Smooth muscle cell (in vitro differentiated cells): ENCODE results near the gene SBNO2. TPM values are rescaled to one million over a fixed set of nuclear protein-coding genes. Genes with fewer than 3 reads are reported as not detected.

Source experiments
- DNase-seq: peaks from one replicate; lab custom pipeline; 2025; ENCODE audit not compliant: unreplicated experiment; lab: John Stamatoyannopoulos, UW
- H2AFZ ChIP-seq: fragments of 200-600 bp; sonication (generic); 2 replicates; pipeline ENCODE4 v1.6.0; 2016; ENCODE audit warnings: antibody characterized with exemption, low read depth, mild to moderate bottlenecking
- H3F3A ChIP-seq: fragments of 200-600 bp; sonication (generic); 2 replicates; pipeline ENCODE4 v1.6.0; 2017; ENCODE audit warnings: antibody characterized with exemption, low read depth
- H3K27ac ChIP-seq: fragments of 200-600 bp; sonication (generic); 2 replicates; pipeline ENCODE4 v1.5.1; 2016; ENCODE audit warnings: low read depth, mild to moderate bottlenecking
- H3K27me3 ChIP-seq: fragments of 200-600 bp; sonication (generic); 2 replicates; pipeline ENCODE4 v1.6.1; 2016; ENCODE audit warnings: low read depth, mild to moderate bottlenecking
- H3K36me3 ChIP-seq: fragments of 200-600 bp; sonication (generic); 2 replicates; pipeline ENCODE4 v1.5.1; 2016; ENCODE audit warnings: low read depth
- H3K4me1 ChIP-seq: fragments of 200-600 bp; sonication (generic); 2 replicates; pipeline ENCODE4 v1.5.1; 2016; ENCODE audit warnings: low read depth
- H3K4me2 ChIP-seq: fragments of 200-600 bp; sonication (generic); 2 replicates; pipeline ENCODE4 v1.6.0; 2016; ENCODE audit warnings: mild to moderate bottlenecking
- H3K4me3 ChIP-seq: fragments of 200-600 bp; sonication (generic); 2 replicates; pipeline ENCODE4 v1.5.1; 2016; ENCODE audit warnings: mild to moderate bottlenecking
- H3K79me2 ChIP-seq: fragments of 200-600 bp; sonication (generic); 2 replicates; pipeline ENCODE4 v1.6.0; 2016; ENCODE audit warnings: low read depth, mild to moderate bottlenecking
- H3K9ac ChIP-seq: fragments of 200-600 bp; sonication (generic); 2 replicates; pipeline ENCODE4 v1.6.0; 2016; ENCODE audit warnings: low read depth
- H3K9me3 ChIP-seq: fragments of 200-600 bp; sonication (generic); replicated peaks from 2 replicates; pipeline ENCODE4 v1.5.1; 2016; ENCODE audit warnings: low read depth
- H4K20me1 ChIP-seq: fragments of 200-600 bp; sonication (generic); 2 replicates; pipeline ENCODE4 v1.6.0; 2016; ENCODE audit warnings: low read depth
- WGBS: methylation state at CpG from one replicate; pipeline ENCODE4 v1.1.7; 2016; ENCODE audit warnings: low lambda C conversion rate; 5-methylcytosine and 5-hydroxymethylcytosine counted together
- polyA plus RNA-seq: library from polyadenylated mRNA; unstranded; fragments of >200 nt; fragmentation: Nextera tagmentation; extraction: Ambion mirVana; gene quantifications from 2 replicates; pipeline ENCODE4 v1.2.1, GENCODE V29; 2016
- total RNA-seq: library from RNA; depleted of rRNA; stranded (reverse); fragments of >200 nt; gene quantifications from 2 replicates; pipeline ENCODE4 v1.2.3, GENCODE V29; 2014
- TF ChIP-seq, protein P1 (sequence below): fragments of 200-600 bp; sonication (generic); IDR thresholded peaks from 2 replicates; pipeline ENCODE4 v1.5.1; 2017; ENCODE audit warnings: borderline replicate concordance, mild to moderate bottlenecking, antibody characterized with exemption; ENCODE audit not compliant: insufficient read depth, poor library complexity, severe bottlenecking

Gene SBNO2
- total and polyA plus RNA-seq, 2 experiments from 2014 or later, result 16.4 to 17.6 TPM

DNA sequence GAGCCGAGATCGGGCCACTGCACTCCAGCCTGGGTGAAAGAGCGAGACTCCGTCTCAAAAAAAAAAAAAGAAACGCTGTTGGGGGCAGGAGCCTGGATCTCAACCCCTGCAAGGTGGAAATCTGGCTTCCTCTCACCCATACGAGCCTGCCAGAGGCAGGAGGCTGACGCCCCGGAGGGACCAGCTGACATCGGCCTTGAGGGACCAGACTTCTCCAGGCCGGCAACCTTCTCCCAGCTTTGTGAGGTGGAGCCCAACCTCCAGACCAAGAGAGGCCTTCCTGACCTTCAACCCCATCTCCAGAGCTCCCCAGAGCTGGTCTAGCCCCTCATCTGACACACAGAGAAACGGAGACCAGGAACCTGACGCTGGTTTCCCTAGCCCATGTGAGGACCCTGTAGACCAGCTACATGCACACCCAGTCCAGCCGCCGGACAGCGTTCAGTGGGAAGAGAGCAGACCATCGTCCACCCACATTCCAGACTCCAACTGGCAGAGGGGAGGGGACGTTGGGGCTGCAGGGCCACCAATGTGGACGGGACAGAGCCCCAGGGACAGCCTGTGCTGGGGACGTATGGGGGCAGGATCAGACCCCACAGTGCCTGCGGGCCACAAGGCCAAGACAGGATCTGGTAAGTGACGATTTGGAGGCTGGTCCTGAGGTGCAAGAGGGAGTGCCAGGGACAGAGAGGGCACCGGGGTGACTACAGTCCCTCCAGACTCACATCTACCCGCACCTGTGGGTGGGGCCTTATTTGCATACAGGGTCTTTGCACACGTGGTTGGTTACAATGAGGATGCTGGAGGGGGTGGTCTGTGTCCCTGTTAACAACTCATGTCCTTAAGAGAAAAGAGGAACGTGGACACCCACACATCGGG is 11.4 kb downstream of the SBNO2 start:
- no peaks in the 10 kb centered on the region for H3K9me3 ChIP-seq
- peaks cover 41% of the 10 kb centered on the region for H3K79me2 ChIP-seq
- no peak overlapping the region for H3K9ac ChIP-seq
- TF ChIP-seq, protein P1, sequence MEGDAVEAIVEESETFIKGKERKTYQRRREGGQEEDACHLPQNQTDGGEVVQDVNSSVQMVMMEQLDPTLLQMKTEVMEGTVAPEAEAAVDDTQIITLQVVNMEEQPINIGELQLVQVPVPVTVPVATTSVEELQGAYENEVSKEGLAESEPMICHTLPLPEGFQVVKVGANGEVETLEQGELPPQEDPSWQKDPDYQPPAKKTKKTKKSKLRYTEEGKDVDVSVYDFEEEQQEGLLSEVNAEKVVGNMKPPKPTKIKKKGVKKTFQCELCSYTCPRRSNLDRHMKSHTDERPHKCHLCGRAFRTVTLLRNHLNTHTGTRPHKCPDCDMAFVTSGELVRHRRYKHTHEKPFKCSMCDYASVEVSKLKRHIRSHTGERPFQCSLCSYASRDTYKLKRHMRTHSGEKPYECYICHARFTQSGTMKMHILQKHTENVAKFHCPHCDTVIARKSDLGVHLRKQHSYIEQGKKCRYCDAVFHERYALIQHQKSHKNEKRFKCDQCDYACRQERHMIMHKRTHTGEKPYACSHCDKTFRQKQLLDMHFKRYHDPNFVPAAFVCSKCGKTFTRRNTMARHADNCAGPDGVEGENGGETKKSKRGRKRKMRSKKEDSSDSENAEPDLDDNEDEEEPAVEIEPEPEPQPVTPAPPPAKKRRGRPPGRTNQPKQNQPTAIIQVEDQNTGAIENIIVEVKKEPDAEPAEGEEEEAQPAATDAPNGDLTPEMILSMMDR, result no peak
- peaks cover 4% of the 10 kb centered on the region for H3K4me1 ChIP-seq
- no peaks in the 10 kb centered on the region for H3K36me3 ChIP-seq
- H3K4me2 ChIP-seq, result no peak overlapping the region
- H3K27me3 ChIP-seq, result no peaks in the 10 kb centered on the region
- peaks cover 77% of the 10 kb centered on the region for H4K20me1 ChIP-seq
- DNase-seq, result no peak
- H3K27ac ChIP-seq, result no peak overlapping the region
- H3K4me3 ChIP-seq, result no peak overlapping the region
- H3F3A ChIP-seq, result no peaks in the 10 kb centered on the region
- 90% methylated on average over 26 of the region's 26 CpGs for WGBS
- H2AFZ ChIP-seq, result no peak overlapping the region

DNA sequence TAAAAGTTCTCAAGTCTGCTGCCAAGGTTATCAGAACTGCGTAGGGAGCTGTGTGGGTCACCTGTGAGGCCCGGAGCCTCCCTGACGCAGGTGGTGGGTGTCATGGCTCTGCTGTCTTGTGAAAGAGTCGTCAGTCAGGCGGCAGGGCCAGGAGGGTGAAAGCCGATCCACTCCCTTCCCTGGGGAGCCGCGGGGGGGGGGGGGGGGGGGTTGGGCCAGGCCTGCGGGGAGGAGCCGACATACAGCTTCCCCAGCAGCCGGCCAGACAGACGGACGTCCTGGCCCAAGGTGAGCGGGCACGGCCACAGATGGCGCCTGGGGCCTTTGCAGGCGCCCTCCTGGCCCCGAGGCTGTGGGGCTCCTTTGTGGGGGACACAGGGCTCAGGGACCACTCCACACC is 12.4 kb downstream of the SBNO2 start:
- no peak for DNase-seq
- 68% methylated on average over 13 of the region's 18 CpGs for WGBS
- no peaks in the 10 kb centered on the region for H3K36me3 ChIP-seq
- no peak overlapping the region for H3K27ac ChIP-seq
- H3K4me2 ChIP-seq, result no peak overlapping the region
- peaks cover 38% of the 10 kb centered on the region for H3K79me2 ChIP-seq
- H3K4me3 ChIP-seq, result no peak overlapping the region
- no peak overlapping the region for H2AFZ ChIP-seq
- no peaks in the 10 kb centered on the region for H3F3A ChIP-seq
- H4K20me1 ChIP-seq, result peaks cover 74% of the 10 kb centered on the region
- H3K27me3 ChIP-seq, result no peaks in the 10 kb centered on the region
- peaks cover 4% of the 10 kb centered on the region for H3K4me1 ChIP-seq
- TF ChIP-seq, protein P1, result no peak
- no peaks in the 10 kb centered on the region for H3K9me3 ChIP-seq
- H3K9ac ChIP-seq, result no peak overlapping the region

DNA sequence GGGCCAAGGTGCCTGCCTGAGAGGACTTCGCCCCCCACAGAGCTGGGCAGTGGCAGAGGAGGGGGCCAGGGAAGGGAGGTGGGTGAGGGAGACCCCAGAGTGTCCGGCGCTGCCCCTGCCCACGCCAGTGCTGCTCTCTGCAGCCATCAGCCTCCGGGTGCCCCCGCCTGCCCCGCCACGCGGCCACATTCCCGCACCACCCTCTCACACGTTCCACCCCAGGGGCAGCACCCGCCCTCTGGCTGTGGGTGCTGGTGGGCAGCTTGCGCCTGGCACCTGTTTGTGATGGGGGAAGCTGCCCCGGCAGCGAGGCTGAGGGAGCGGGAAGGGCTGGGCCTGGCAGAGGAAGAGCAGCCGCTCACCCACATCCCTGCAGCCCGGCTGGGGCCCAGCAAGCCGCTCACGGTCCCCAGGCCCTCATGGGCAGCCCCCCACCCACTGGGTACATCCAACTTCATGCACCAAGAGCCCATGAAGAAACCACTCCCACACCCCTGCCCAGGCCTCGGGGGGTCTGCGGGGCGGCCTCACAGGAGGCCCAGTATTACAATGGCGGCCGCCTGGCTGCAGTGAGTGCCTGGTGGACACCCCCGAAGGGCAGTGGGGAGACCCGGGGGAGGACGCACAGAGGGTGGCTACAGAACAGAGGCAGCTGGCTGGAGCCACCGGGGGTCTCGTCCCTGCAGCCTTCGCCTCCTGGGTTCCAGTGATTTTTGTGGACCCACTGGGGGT is 14.0 kb downstream of the SBNO2 start:
- Histone ChIP-seq H3K9me3 (no peaks in the 10 kb centered on the region), H3K4me1 (peaks cover 9% of the 10 kb centered on the region), H2AFZ (no peak overlapping the region), H3K79me2 (peaks cover 42% of the 10 kb centered on the region), H3K4me2 (no peak overlapping the region), H3K27ac (no peak overlapping the region), H4K20me1 (peaks cover 76% of the 10 kb centered on the region), H3K36me3 (no peaks in the 10 kb centered on the region), H3K4me3 (no peak overlapping the region), H3K9ac (no peak overlapping the region), H3K27me3 (no peaks in the 10 kb centered on the region), H3F3A (peaks cover 6% of the 10 kb centered on the region)
- no peak for DNase-seq
- TF ChIP-seq, protein P1, result no peak
- 95% methylated on average over 27 of the region's 31 CpGs for WGBS
